Stomach (tissue), 4 donors: ENCODE data around the gene ATF5.

Experiments used
- CTCF ChIP-seq, 7 experiments: fragments of 450-650 bp in 4 of 7; fragments of 200-600 bp in 3 of 7; sonication (generic) in 3 of 7; IDR thresholded peaks; one replicate each; pipeline ENCODE4 v1.5.1; 2016 to 2019; ENCODE audit warnings: antibody characterized with exemption in 7 of 7, control low read depth in 2 of 7, mild to moderate bottlenecking in 1 of 7
- EP300 ChIP-seq: sonication (generic); formaldehyde crosslinking; IDR thresholded peaks from one replicate; pipeline ENCODE4 v1.6.1; 2017; ENCODE audit warnings: antibody characterized with exemption
- POLR2A ChIP-seq, 4 donors: fragments of 450-650 bp; IDR thresholded peaks; one replicate each; pipeline ENCODE4 v1.6.1; 2016; ENCODE audit warnings: antibody characterized with exemption in 4 of 4, control low read depth in 2 of 4, mild to moderate bottlenecking in 1 of 4, moderate library complexity in 1 of 4

- TF ChIP-seq CTCF (IDR thresholded peaks at IDR 0.05) (no peak), POLR2A (IDR thresholded peaks at IDR 0.05) (no peak), EP300 (no peak)
Observed at GRCh38 chr19:49956115-49956495, 27.1 kb downstream of the ATF5 start.
